Liver (tissue), 4 donors: ENCODE data around the gene KCP. TPM values are rescaled to one million over a fixed set of nuclear protein-coding genes. Genes with fewer than 3 reads are reported as not detected.

Experiments
- polyA plus RNA-seq, 2 donors: library from polyadenylated mRNA; stranded (reverse) in 1 of 2; unstranded in 1 of 2; fragments of 200-250 nt in 1 of 2; fragments of >200 nt in 1 of 2; fragmentation: Nextera tagmentation in 1 of 2; extraction: Ambion mirVana in 1 of 2; gene quantifications; one replicate each; pipeline versions ENCODE4 v1.2.1 to v1.2.3, GENCODE V29; 2013 to 2015
- total RNA-seq, 2 donors: library from RNA; depleted of rRNA; stranded (reverse); fragments of >200 nt; gene quantifications; one replicate each; pipeline ENCODE4 v1.2.3, GENCODE V29; 2014
- donor health status: healthy.
- donor health status: healthy.
- donor health status: healthy.

Gene KCP
- total and polyA plus RNA-seq, 4 donors, result 0.02 to 0.08 (median 0.05) TPM; not detected in 1

Other genes starting within 250 kb of the KCP start
- under 1 TPM; 0.19 to 0.50 TPM for gene GARIN1A, start 238.4 kb downstream of the KCP start, total RNA-seq
- under 1 TPM; 0.08 to 0.19 TPM for gene GARIN1A, start 238.4 kb downstream of the KCP start, polyA plus RNA-seq
- gene CALU, start 171.3 kb downstream of the KCP start, total RNA-seq, result 10 to 100 TPM; 41.1 to 57.9 TPM
- 10 to 100 TPM; 37.1 to 43.9 TPM for gene CALU, start 171.3 kb downstream of the KCP start, polyA plus RNA-seq
- not detected for gene OPN1SW, start 134.9 kb downstream of the KCP start, total RNA-seq
- under 1 TPM in 1 of 2 donors, not detected in 1; 0.29 TPM for gene OPN1SW, start 134.9 kb downstream of the KCP start, polyA plus RNA-seq
- under 1 TPM; 0.09 to 0.59 TPM for gene CCDC136, start 118.7 kb downstream of the KCP start, total RNA-seq
- gene CCDC136, start 118.7 kb downstream of the KCP start, polyA plus RNA-seq, result under 1 TPM; 0.22 TPM
- 1 to 10 TPM in 1 of 2 donors, under 1 TPM in 1; 0.70 to 2.3 TPM for gene FLNC, start 80.3 kb downstream of the KCP start, total RNA-seq
- gene FLNC, start 80.3 kb downstream of the KCP start, polyA plus RNA-seq, result under 1 TPM; 0.03 to 0.37 TPM
- 10 to 100 TPM; 23.1 to 25.6 TPM for gene ATP6V1F, start 47.9 kb downstream of the KCP start, total RNA-seq
- gene ATP6V1F, start 47.9 kb downstream of the KCP start, polyA plus RNA-seq, result 100 to 1,000 TPM in 1 of 2 donors, 10 to 100 TPM in 1; 68.6 to 111 TPM
- 1 to 10 TPM; 4.4 to 6.2 TPM for gene IRF5, start 27.2 kb upstream of the KCP start, total RNA-seq
- gene IRF5, start 27.2 kb upstream of the KCP start, polyA plus RNA-seq, result 1 to 10 TPM; 4.3 to 4.6 TPM
- gene TNPO3, start 144.4 kb upstream of the KCP start, total RNA-seq, result 10 to 100 TPM; 26.5 to 38.9 TPM
- 10 to 100 TPM in 1 of 2 donors, 1 to 10 TPM in 1; 9.2 to 13.6 TPM for gene TNPO3, start 144.4 kb upstream of the KCP start, polyA plus RNA-seq
- gene TSPAN33, start 234.0 kb upstream of the KCP start, total RNA-seq, result 10 to 100 TPM; 18.1 to 29.3 TPM
- 10 to 100 TPM; 13.4 to 22.8 TPM for gene TSPAN33, start 234.0 kb upstream of the KCP start, polyA plus RNA-seq